Neutrophil (primary cell): ENCODE data around the gene EP400.

Experiments used
- H3K27ac ChIP-seq: fragments of 200-600 bp; sonication (generic); 2 replicates; pipeline ENCODE4 v1.5.1; 2016; ENCODE audit warnings: mild to moderate bottlenecking, moderate library complexity
- H3K27me3 ChIP-seq: fragments of 200-600 bp; sonication (generic); 2 replicates; pipeline ENCODE4 v1.6.0; 2016; ENCODE audit warnings: mild to moderate bottlenecking
- H3K36me3 ChIP-seq: fragments of 200-600 bp; sonication (generic); 2 replicates; pipeline ENCODE4 v1.5.1; 2017
- H3K4me1 ChIP-seq, 2 experiments: fragments of 200-600 bp in 1 of 2; sonication (generic) in 1 of 2; 1 replicate in 1 of 2; 2 replicates in 1 of 2; pipeline versions ENCODE4 v1.5.1 to v1.6.1; 2013 to 2016; ENCODE audit warnings: low read depth in 1 of 2, low read length in 1 of 2, mild to moderate bottlenecking in 1 of 2, moderate library complexity in 1 of 2; ENCODE audit not compliant: control insufficient read depth in 1 of 2, insufficient read depth in 1 of 2
- H3K4me3 ChIP-seq, 2 experiments: fragments of 200-600 bp in 1 of 2; sonication (generic) in 1 of 2; 1 replicate in 1 of 2; 2 replicates in 1 of 2; pipeline ENCODE4 v1.5.1; 2013 to 2016; ENCODE audit warnings: low read depth in 1 of 2, low read length in 1 of 2, mild to moderate bottlenecking in 1 of 2, moderate library complexity in 1 of 2
- H3K9me3 ChIP-seq: fragments of 200-600 bp; sonication (generic); 2 replicates; pipeline ENCODE4 v1.5.1; 2016
- TF ChIP-seq, protein P1 (sequence below): fragments of 200-600 bp; sonication (generic); IDR thresholded peaks from 2 replicates; pipeline ENCODE4 v1.5.1; 2016; ENCODE audit warnings: antibody characterized with exemption

EP400 gene

DNA sequence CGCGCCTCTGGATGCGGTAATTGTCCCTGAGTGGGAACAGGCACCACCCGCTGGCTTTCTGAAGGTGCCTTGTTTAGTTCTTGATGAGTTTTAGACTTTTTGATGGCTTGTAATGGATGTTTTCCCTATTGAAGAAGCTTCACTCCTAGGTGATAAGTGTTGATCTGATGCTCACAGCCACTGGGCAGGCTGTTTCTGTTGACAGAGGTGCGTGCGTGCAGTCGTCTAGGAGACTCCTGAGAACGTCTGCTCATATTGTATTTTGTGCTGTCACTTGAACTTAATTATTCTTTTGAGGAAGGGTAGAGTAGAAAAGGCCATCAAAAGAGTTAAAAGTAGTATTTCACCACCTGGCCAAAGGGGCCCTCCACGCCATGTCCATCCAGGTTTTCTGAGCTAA lies 70.5 kb downstream of the EP400 start:
- no peak overlapping the region for H3K4me3 ChIP-seq
- H3K9me3 ChIP-seq = no peaks in the 10 kb centered on the region
- no peak overlapping the region for H3K27ac ChIP-seq
- peaks cover 0 to 3% of the 10 kb centered on the region in 2 experiments for H3K4me1 ChIP-seq
- peaks cover 88% of the 10 kb centered on the region for H3K36me3 ChIP-seq
- TF ChIP-seq, protein P1, sequence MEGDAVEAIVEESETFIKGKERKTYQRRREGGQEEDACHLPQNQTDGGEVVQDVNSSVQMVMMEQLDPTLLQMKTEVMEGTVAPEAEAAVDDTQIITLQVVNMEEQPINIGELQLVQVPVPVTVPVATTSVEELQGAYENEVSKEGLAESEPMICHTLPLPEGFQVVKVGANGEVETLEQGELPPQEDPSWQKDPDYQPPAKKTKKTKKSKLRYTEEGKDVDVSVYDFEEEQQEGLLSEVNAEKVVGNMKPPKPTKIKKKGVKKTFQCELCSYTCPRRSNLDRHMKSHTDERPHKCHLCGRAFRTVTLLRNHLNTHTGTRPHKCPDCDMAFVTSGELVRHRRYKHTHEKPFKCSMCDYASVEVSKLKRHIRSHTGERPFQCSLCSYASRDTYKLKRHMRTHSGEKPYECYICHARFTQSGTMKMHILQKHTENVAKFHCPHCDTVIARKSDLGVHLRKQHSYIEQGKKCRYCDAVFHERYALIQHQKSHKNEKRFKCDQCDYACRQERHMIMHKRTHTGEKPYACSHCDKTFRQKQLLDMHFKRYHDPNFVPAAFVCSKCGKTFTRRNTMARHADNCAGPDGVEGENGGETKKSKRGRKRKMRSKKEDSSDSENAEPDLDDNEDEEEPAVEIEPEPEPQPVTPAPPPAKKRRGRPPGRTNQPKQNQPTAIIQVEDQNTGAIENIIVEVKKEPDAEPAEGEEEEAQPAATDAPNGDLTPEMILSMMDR = no peak
- no peaks in the 10 kb centered on the region for H3K27me3 ChIP-seq

DNA sequence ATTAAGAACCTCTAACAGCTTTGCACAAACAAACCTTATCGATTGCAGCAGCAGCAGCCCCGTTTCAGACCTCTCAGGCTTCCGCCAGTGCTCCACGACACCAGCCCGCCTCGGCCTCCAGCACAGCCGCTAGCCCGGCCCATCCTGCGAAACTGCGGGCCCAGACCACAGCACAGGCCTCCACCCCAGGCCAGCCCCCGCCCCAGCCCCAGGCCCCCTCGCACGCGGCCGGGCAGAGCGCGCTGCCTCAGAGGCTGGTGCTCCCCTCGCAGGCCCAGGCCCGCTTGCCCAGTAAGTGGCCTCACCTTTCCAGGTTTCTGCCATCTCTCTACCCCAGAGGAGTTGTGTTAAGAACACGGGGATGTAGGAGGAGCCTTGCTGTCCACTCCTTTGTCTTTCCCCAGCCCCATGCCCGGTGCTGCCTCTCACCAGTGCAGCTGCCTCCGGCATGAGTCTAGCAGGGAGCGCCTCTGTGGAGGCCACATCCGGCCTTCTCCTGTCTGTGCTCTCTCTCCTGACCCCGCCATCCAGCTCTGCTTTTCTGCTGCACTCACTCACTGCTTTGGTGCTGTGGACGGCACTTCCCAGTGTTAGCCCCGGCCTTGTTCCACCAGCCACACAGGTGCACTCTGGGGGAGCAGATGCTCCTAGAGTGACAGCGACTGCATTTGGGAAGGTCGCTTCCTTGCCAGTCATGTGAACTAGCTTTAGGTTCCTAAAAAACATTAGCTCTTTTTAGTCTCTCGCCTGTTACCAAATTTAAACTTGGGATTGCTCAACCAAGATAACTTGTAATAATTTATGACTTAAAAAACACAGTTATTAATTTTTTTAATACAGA lies 71.5 kb downstream of the EP400 start:
- H3K27me3 ChIP-seq = no peaks in the 10 kb centered on the region
- TF ChIP-seq, protein P1 = no peak
- no peaks in the 10 kb centered on the region for H3K9me3 ChIP-seq
- no peak overlapping the region for H3K4me3 ChIP-seq
- peaks cover 89% of the 10 kb centered on the region for H3K36me3 ChIP-seq
- peaks cover 0 to 3% of the 10 kb centered on the region in 2 experiments for H3K4me1 ChIP-seq
- H3K27ac ChIP-seq = no peak overlapping the region

DNA sequence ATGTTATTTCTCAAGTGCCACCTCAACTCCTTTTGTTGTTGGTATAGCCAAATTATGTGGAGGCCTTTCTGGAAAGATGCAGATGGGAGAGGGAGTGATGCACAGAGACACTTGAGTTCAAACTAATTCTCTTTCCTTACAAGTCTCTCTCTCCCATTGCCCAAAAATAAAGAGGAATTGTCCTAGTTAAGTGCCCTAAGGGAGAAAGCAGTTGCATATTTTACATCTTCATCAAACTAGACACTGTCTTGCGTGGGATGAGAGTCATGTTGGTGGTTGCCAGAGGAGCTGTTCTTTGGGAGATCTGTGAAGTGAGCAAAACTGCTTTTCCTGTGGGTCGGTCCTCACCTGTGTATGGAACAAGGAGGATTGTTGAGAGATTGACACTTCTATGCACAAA lies 72.2 kb downstream of the EP400 start:
- TF ChIP-seq, protein P1 = no peak
- peaks cover 89% of the 10 kb centered on the region for H3K36me3 ChIP-seq
- no peaks in the 10 kb centered on the region for H3K9me3 ChIP-seq
- no peaks in the 10 kb centered on the region for H3K27me3 ChIP-seq
- H3K4me1 ChIP-seq = peaks cover 0 to 3% of the 10 kb centered on the region in 2 experiments
- no peak overlapping the region for H3K4me3 ChIP-seq
- H3K27ac ChIP-seq = no peak overlapping the region

DNA sequence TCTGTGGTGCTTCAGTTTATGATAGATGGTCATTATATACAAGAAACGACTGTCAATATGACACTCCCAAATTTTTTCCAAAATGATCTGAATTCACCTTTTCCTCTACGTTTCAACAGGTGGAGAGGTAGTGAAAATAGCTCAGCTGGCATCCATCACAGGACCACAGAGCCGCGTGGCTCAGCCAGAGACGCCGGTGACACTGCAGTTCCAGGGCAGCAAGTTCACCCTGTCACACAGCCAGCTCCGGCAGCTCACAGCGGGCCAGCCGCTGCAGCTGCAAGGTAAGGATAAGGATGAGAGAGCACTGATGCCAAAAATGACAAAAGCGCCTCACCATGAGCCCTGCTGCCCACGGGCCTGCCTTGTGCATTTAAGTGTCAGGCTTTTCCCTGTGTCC lies 73.9 kb downstream of the EP400 start:
- TF ChIP-seq, protein P1 = no peak
- peaks cover 88% of the 10 kb centered on the region for H3K36me3 ChIP-seq

DNA sequence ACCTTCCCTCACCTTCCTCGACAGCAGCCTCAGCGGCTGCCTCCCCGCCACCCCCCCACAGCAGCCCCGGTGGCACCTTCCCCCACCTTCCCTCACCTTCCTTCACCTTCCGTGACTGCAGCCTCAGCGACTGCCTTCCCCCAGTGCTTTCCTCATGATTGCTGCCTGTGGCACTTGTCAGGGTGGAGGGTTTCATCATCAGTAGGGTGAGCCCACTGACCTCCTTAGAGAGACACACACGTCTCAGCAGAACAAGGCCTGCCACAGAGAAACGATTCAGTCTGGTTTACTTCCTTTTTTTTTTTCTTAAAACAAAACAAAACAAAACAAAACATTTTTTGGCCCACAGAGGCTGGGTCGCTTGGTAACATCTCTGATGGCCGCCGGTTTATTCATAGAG lies 75.0 kb downstream of the EP400 start:
- peak overlapping the region; percentile 48 for H3K27ac ChIP-seq

More for the DNA sequence above, 73.9 kb downstream of the EP400 start:
- Histone ChIP-seq H3K4me3 (no peak overlapping the region), H3K27me3 (no peaks in the 10 kb centered on the region), H3K27ac (no peak overlapping the region), H3K4me1 (peaks cover 6% of the 10 kb centered on the region in 2 experiments), H3K9me3 (no peaks in the 10 kb centered on the region)

More for the DNA sequence above, 75.0 kb downstream of the EP400 start:
- peaks cover 88% of the 10 kb centered on the region for H3K36me3 ChIP-seq
- TF ChIP-seq, protein P1 = no peak
- no peaks in the 10 kb centered on the region for H3K9me3 ChIP-seq
- peaks cover 6% of the 10 kb centered on the region in 2 experiments for H3K4me1 ChIP-seq
- no peak overlapping the region for H3K4me3 ChIP-seq
- no peaks in the 10 kb centered on the region for H3K27me3 ChIP-seq
